Kidney epithelial cell (primary cell): Measurements from ENCODE around the gene SPINT3. TPM values are rescaled to one million over a fixed set of nuclear protein-coding genes. Genes with fewer than 3 reads are reported as not detected.

Experiments used
- DNase-seq: peaks from one replicate; pipeline ENCODE4 v3.0.0-alpha.2; 2010; ENCODE audit warnings: low read depth
- H3K27me3 ChIP-seq: 2 replicates; pipeline ENCODE4 v1.6.0; 2011; ENCODE audit warnings: low read length; ENCODE audit not compliant: control insufficient read depth, insufficient read depth
- H3K36me3 ChIP-seq: 2 replicates; pipeline ENCODE4 v1.5.1; 2011; ENCODE audit warnings: low read length; ENCODE audit not compliant: control insufficient read depth, insufficient read depth
- H3K4me3 ChIP-seq: 2 replicates; pipeline ENCODE4 v1.5.1; 2011; ENCODE audit warnings: low read depth, mild to moderate bottlenecking, control low read depth, low read length
- total RNA-seq: library from RNA; depleted of rRNA; stranded (reverse); fragments of >200 nt; gene quantifications from 2 replicates; pipeline ENCODE4 v1.2.3, GENCODE V29; 2015
- TF ChIP-seq, protein P1 (sequence below): IDR thresholded peaks from 2 replicates; pipeline ENCODE4 v1.5.1; 2011; ENCODE audit warnings: mild to moderate bottlenecking, moderate library complexity, low read length, control low read depth, inconsistent platforms; ENCODE audit not compliant: insufficient read depth, poor library complexity, severe bottlenecking

The SPINT3 gene
- total RNA-seq, 1 donor from 2014 or later, result not detected

DNA sequence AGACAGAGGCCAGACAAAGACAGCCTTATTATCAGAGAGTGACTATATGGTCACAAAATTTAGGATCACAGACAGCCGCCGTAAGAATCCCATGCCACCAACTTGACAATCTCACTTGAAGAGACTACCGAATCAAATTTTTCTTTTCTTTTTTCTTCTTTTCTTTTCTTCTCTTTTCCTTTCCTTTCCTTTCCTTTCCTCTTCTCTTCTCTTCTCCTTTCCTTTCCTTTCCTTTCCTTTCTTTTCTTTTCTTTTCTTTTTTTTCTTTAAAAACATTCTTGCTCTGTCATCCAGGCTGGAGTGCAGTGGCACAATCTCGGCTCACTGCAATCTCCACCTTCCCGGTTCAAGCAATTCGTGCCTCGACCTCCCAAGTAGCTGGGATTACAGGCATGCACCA lies 33.0 kb upstream of the SPINT3 start:
- TF ChIP-seq, protein P1, sequence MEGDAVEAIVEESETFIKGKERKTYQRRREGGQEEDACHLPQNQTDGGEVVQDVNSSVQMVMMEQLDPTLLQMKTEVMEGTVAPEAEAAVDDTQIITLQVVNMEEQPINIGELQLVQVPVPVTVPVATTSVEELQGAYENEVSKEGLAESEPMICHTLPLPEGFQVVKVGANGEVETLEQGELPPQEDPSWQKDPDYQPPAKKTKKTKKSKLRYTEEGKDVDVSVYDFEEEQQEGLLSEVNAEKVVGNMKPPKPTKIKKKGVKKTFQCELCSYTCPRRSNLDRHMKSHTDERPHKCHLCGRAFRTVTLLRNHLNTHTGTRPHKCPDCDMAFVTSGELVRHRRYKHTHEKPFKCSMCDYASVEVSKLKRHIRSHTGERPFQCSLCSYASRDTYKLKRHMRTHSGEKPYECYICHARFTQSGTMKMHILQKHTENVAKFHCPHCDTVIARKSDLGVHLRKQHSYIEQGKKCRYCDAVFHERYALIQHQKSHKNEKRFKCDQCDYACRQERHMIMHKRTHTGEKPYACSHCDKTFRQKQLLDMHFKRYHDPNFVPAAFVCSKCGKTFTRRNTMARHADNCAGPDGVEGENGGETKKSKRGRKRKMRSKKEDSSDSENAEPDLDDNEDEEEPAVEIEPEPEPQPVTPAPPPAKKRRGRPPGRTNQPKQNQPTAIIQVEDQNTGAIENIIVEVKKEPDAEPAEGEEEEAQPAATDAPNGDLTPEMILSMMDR, result no peak
- H3K4me3 ChIP-seq, result no peak overlapping the region
- no peak for DNase-seq
- no peaks in the 10 kb centered on the region for H3K27me3 ChIP-seq
- H3K36me3 ChIP-seq, result no peaks in the 10 kb centered on the region

DNA sequence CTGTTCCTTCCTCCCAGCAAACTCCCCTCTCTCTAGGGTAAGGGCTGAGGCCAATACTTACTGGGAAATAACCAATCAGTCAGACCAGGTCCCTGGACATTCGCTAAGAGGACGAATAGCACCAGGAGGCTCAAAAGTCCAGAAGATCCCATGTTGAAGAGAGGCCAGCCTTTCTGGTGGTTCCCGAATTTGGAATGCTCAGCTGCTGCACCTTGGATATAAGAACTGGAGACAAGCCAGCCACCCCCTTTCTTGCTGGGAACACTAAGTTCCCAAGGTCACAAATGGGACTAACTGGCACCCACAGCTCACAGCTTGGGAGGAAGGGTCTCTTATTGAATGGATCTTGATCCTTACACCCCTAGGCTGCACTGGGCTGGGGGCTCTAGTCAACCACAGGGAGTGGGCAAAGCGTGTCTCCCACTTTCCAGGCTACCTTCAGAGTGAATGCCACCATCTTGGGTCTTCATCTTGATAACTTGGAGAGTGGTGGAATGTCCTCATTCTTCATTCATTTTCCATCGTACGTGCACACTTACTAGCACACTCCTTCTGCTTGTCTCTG lies 31.9 kb upstream of the SPINT3 start, which contains the start of gene EPPIN:
TSS of gene EPPIN (minus strand) at position 196 of the 565 bp plus-strand sequence. CDS start at position 152, 44 bp downstream.
- TF ChIP-seq, protein P1, result no peak
- DNase-seq, result no peak
- H3K27me3 ChIP-seq, result no peaks in the 10 kb centered on the region
- H3K4me3 ChIP-seq, result no peak within 1 kb of the TSS
- H3K36me3 ChIP-seq, result no peaks in the 10 kb centered on the region

DNA sequence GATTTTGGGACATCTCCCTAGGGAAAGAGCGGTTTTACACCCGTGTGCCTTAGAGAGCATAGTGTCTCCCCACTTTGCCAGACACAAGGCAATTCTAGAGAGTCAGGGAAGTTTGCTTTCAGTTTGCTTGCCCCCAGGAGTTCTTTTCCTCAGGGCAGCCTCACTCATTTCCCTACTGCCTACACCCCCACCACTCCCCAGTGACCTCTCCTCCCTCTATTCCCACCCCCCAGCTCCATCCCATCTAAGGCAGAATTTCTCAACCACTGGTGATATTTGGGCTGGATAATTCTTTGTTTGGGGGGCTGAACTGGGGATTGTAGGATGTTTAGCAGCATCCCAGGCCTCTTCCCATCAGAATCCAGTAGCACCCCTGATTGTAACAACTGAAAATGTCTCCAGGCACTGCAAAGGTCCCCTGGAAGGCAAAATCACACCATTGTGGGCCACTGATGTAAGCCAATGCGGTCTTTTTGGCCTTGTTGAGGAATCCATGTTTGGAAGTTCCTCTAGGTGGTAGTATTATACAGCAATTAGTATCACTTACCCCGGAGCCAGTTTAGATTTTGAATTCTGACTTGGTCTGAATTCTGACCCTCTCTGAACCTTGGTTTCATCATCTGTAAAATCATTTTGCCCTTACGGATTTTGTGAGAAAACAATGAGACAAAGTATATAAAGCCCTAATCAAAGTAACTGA lies 30.5 kb upstream of the SPINT3 start:
- H3K4me3 ChIP-seq, result no peak overlapping the region
- no peaks in the 10 kb centered on the region for H3K36me3 ChIP-seq
- DNase-seq, result peak; percentile 7
- H3K27me3 ChIP-seq, result no peaks in the 10 kb centered on the region
- TF ChIP-seq, protein P1, result peak; percentile 13

DNA sequence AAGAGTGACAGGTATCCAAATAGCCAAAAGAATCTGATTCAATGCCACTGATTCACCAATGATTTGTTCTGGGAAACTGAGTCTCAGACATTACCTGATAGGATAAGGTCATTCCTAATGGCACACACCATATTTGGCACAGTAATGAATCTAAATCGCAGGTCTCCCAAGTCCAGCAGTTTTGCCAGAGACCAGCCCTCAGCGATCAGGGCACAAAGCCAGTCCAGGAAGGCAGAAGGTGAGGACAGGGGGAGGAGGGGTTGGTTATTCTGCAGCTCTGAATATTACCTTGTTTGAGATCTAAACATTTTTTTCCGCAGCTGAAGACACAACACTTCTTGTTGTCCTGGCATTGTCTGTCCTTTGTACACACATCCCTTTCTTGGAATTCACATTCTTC lies 29.9 kb upstream of the SPINT3 start:
- no peaks in the 10 kb centered on the region for H3K27me3 ChIP-seq
- no peaks in the 10 kb centered on the region for H3K36me3 ChIP-seq
- TF ChIP-seq, protein P1, result no peak
- no peak overlapping the region for H3K4me3 ChIP-seq
- DNase-seq, result no peak

DNA sequence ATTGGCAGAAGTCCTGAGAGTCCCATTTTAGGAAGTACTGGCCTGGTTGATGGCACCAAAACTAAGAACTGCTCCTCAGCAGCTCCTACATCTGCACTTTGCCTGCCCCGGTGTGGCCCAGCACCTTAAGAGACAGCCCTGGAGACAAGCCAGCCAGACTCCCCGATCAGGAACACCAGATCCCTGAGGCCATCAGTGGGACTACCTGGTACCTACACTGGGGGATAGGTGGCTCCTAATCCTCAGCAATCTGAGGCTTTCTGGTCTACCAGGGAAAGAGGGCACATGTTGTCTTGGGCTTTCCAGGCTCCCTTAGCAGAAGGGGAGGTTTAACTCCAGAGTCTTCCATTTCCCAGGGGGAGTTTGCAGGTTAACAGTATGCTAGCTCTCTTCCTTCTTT lies 24.0 kb upstream of the SPINT3 start, which contains the start of gene WFDC6:
TSS of gene WFDC6 (minus strand) at position 101 of the 400 bp plus-strand sequence. CDS start at position 26, 75 bp downstream.
- Histone ChIP-seq H3K36me3 (no peaks in the 10 kb centered on the region), H3K27me3 (no peaks in the 10 kb centered on the region), H3K4me3 (no peak within 1 kb of the TSS)
- TF ChIP-seq, protein P1, result no peak
- no peak for DNase-seq
